Fibroblast of upper back skin (primary cell): ENCODE results near the gene NCR2.

Experiments used
- DNase-seq: peaks from one replicate; pipeline ENCODE4 v3.0.0-alpha.2; 2013

The NCR2 gene

GRCh38 chr6:41331401-41332150 lies 3.8 kb upstream of the NCR2 start:
- no peak for DNase-seq

- no peak for DNase-seq
Observed at GRCh38 chr6:41332241-41332640, 3.2 kb upstream of the NCR2 start.

GRCh38 chr6:41332842-41333736 lies 2.3 kb upstream of the NCR2 start:
- DNase-seq = no peak

GRCh38 chr6:41334482-41335040 lies 847 bp upstream of the NCR2 start:
- DNase-seq = no peak

- no peak for DNase-seq
Observed at GRCh38 chr6:41335943-41336342, 535 bp downstream of the NCR2 start.

- DNase-seq = no peak
Observed at GRCh38 chr6:41336824-41337223, 1.4 kb downstream of the NCR2 start.

- no peak for DNase-seq
Observed at GRCh38 chr6:41337709-41338108, 2.3 kb downstream of the NCR2 start.

- DNase-seq = no peak
Observed at GRCh38 chr6:41338659-41339058, 3.3 kb downstream of the NCR2 start.

GRCh38 chr6:41341580-41341979 lies 6.2 kb downstream of the NCR2 start:
- DNase-seq = no peak

GRCh38 chr6:41342241-41342640 lies 6.8 kb downstream of the NCR2 start:
- no peak for DNase-seq

GRCh38 chr6:41343641-41344187 lies 8.3 kb downstream of the NCR2 start:
- DNase-seq = no peak

- DNase-seq = no peak
Observed at GRCh38 chr6:41344876-41345275, 9.5 kb downstream of the NCR2 start.

GRCh38 chr6:41345901-41346300 lies 10.5 kb downstream of the NCR2 start:
- DNase-seq = no peak

GRCh38 chr6:41346441-41346840 lies 11.0 kb downstream of the NCR2 start:
- DNase-seq = peak; percentile 6

GRCh38 chr6:41347378-41348050 lies 12.1 kb downstream of the NCR2 start:
- no peak for DNase-seq

GRCh38 chr6:41348934-41349333 lies 13.5 kb downstream of the NCR2 start:
- DNase-seq = no peak

GRCh38 chr6:41352396-41352795 lies 17.0 kb downstream of the NCR2 start:
- DNase-seq = no peak

GRCh38 chr6:41352907-41353306 lies 17.5 kb downstream of the NCR2 start:
- DNase-seq = no peak

- no peak for DNase-seq
Observed at GRCh38 chr6:41353333-41353732, 17.9 kb downstream of the NCR2 start.

GRCh38 chr6:41355952-41356351 lies 20.5 kb downstream of the NCR2 start:
- DNase-seq = no peak

- DNase-seq = no peak
Observed at GRCh38 chr6:41356825-41357224, 21.4 kb downstream of the NCR2 start.

- DNase-seq = no peak
Observed at GRCh38 chr6:41358503-41358902, 23.1 kb downstream of the NCR2 start.
